NCI-H187 (cell line): ENCODE results near the gene XXYLT1.

Experiments used
- DNase-seq, 2 experiments: peaks; one replicate each; lab custom pipeline; 2025; lab: John Stamatoyannopoulos, UW

XXYLT1 gene

GRCh38 chr3:195129644-195130492, 141.1 kb downstream of the XXYLT1 start:
- DNase-seq: no peak

GRCh38 chr3:195129072-195129643, 141.8 kb downstream of the XXYLT1 start:
- no peak for DNase-seq

GRCh38 chr3:195128255-195129071, 142.5 kb downstream of the XXYLT1 start:
- no peak for DNase-seq

- DNase-seq: no peak
These were observed 144.8 kb downstream of the XXYLT1 start for GRCh38 chr3:195126056-195126605.

GRCh38 chr3:195125646-195126045, 145.3 kb downstream of the XXYLT1 start:
- no peak for DNase-seq

- DNase-seq: no peak
These were observed 146.5 kb downstream of the XXYLT1 start for GRCh38 chr3:195124378-195124992.

GRCh38 chr3:195123281-195123691, 147.7 kb downstream of the XXYLT1 start:
- DNase-seq: no peak

GRCh38 chr3:195122261-195122660, 148.7 kb downstream of the XXYLT1 start:
- no peak for DNase-seq

- DNase-seq: no peak
These were observed 150.7 kb downstream of the XXYLT1 start for GRCh38 chr3:195120267-195120601.

GRCh38 chr3:195119461-195120266, 151.3 kb downstream of the XXYLT1 start:
- no peak for DNase-seq

GRCh38 chr3:195118671-195119070, 152.3 kb downstream of the XXYLT1 start:
- no peak for DNase-seq

GRCh38 chr3:195117978-195118581, 152.9 kb downstream of the XXYLT1 start:
- no peak for DNase-seq

GRCh38 chr3:195116407-195117185, 154.4 kb downstream of the XXYLT1 start:
- DNase-seq: no peak

GRCh38 chr3:195115600-195116406, 155.2 kb downstream of the XXYLT1 start:
- no peak for DNase-seq

GRCh38 chr3:195114786-195115599, 156.0 kb downstream of the XXYLT1 start:
- DNase-seq: no peak

GRCh38 chr3:195113536-195114425, 157.2 kb downstream of the XXYLT1 start:
- DNase-seq: no peak

- no peak for DNase-seq
These were observed 157.9 kb downstream of the XXYLT1 start for GRCh38 chr3:195113048-195113447.
